Calu3 (cell line): ENCODE results near the gene LILRA6. TPM values are rescaled to one million over a fixed set of nuclear protein-coding genes. Genes with fewer than 3 reads are reported as not detected.
A peak's percentile ranks its signal among the peaks of the same experiment; 100 is the strongest.

Experiments
- BruUV-seq: library from RNA; stranded (reverse); fragments of 400-500 nt; replicated peaks from 2 replicates; lab custom pipeline; 2021; lab: Mats Ljungman, UMichigan
- CTCF ChIA-PET: fragments of 300-600 bp; sonication (Branson Sonifier 250); formaldehyde crosslinking; loops from one replicate; lab custom pipeline; 2022; ENCODE audit warnings: antibody characterized with exemption; lab: Charles Lee
- DNase-seq: peaks from one replicate; pipeline ENCODE4 v3.0.0; 2022
- H3K27ac Mint-ChIP-seq: one replicate; pipeline ENCODE4 v1.8.0; 2022; ENCODE audit warnings: mixed read lengths; ENCODE audit not compliant: unreplicated experiment
- H3K27me3 Mint-ChIP-seq: one replicate; pipeline ENCODE4 v1.8.0; 2022; ENCODE audit warnings: mixed read lengths; ENCODE audit not compliant: unreplicated experiment
- H3K36me3 Mint-ChIP-seq: one replicate; pipeline ENCODE4 v1.8.0; 2022; ENCODE audit warnings: mild to moderate bottlenecking, moderate library complexity, mixed read lengths; ENCODE audit not compliant: insufficient read depth, unreplicated experiment
- H3K4me1 Mint-ChIP-seq: one replicate; pipeline ENCODE4 v1.8.0; 2022; ENCODE audit warnings: mild to moderate bottlenecking, low read depth, mixed read lengths; ENCODE audit not compliant: unreplicated experiment
- H3K4me3 Mint-ChIP-seq: one replicate; pipeline ENCODE4 v1.8.0; 2022; ENCODE audit warnings: mild to moderate bottlenecking, low read depth, moderate library complexity, mixed read lengths; ENCODE audit not compliant: unreplicated experiment
- H3K9me3 Mint-ChIP-seq: one replicate; pipeline ENCODE4 v1.8.0; 2022; ENCODE audit warnings: low read depth, mixed read lengths; ENCODE audit not compliant: unreplicated experiment
- CTCF ChIP-seq: fragments of 200-600 bp; IDR thresholded peaks from one replicate; pipeline ENCODE4 v1.8.0; 2022; ENCODE audit warnings: antibody characterized with exemption; ENCODE audit not compliant: unreplicated experiment
- intact Hi-C: fragments of 100-400 bp; cut with micrococcal nuclease; formaldehyde crosslinking; loops from one replicate; pipeline ENCODE4 v1.10.0; 2022; ENCODE audit not compliant: unreplicated experiment
- total RNA-seq: library from RNA; stranded (reverse); gene quantifications from 2 replicates; pipeline ENCODE4 v1.2.3, GENCODE V29; 2022

Gene LILRA6
- total RNA-seq, 1 experiment from 2014 or later = not detected

DNA sequence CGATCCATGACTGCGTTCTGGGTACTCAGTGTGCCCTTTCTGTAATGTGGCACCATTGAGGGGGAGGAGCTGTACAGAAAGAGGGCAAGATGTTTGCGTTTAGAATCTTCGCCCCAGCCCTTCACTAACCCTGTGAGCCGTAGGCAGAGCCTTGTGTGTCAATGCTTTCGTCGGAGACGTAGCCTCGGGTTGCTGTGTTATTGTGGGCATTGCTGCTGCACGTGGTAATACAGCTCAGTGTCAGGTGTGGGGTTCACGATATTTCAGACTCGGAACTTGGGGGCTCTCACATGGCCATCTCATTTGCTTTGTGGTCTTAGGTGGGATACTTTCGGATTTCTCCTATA lies 35.8 kb downstream of the LILRA6 start:
- CTCF ChIA-PET = no interaction called here
- intact Hi-C loops = no loop called here
- Mint-ChIP-seq H3K4me1 (peaks cover 81% of the 10 kb centered on the region), H3K4me3 (peak overlapping the region; percentile 11), H3K36me3 (peaks cover 93% of the 10 kb centered on the region), H3K27me3 (no peaks in the 10 kb centered on the region), H3K27ac (peak overlapping the region; percentile 96), H3K9me3 (no peaks in the 10 kb centered on the region)
- no peak for TF ChIP-seq CTCF
- DNase-seq = no peak
- BruUV-seq = no TSS peak

- Mint-ChIP-seq H3K9me3 (no peaks in the 10 kb centered on the region), H3K36me3 (peaks cover 97% of the 10 kb centered on the region), H3K27me3 (no peaks in the 10 kb centered on the region), H3K27ac (peak overlapping the region; percentile 96), H3K4me3 (peak overlapping the region; percentile 11), H3K4me1 (peaks cover 82% of the 10 kb centered on the region)
- CTCF ChIA-PET = interaction anchor here (0.5 kb wide), 1 partner anchor 24 kb away, joined by 4 read pairs; no protein-coding TSS in a partner anchor
- no peak for TF ChIP-seq CTCF
- no peak for DNase-seq
- BruUV-seq = no TSS peak
- intact Hi-C loops = no loop called here
These were observed 36.4 kb downstream of the LILRA6 start for GRCh38 chr19:54206030-54206830.

- intact Hi-C loops = no loop called here
- CTCF ChIA-PET = interaction anchor here (0.6 to 1.1 kb wide), 2 partner anchors 9 to 14 kb away, joined by 4 read pairs; partner anchors contain the start of gene TSEN34
- no TSS peak for BruUV-seq
- TF ChIP-seq CTCF = no peak
- DNase-seq = no peak
- Mint-ChIP-seq H3K36me3 (peaks cover 100% of the 10 kb centered on the region), H3K4me1 (peaks cover 69% of the 10 kb centered on the region), H3K27me3 (no peaks in the 10 kb centered on the region), H3K4me3 (no peak overlapping the region), H3K9me3 (no peaks in the 10 kb centered on the region), H3K27ac (peak overlapping the region; percentile 56)
These were observed 37.7 kb downstream of the LILRA6 start for GRCh38 chr19:54204767-54205468.

DNA sequence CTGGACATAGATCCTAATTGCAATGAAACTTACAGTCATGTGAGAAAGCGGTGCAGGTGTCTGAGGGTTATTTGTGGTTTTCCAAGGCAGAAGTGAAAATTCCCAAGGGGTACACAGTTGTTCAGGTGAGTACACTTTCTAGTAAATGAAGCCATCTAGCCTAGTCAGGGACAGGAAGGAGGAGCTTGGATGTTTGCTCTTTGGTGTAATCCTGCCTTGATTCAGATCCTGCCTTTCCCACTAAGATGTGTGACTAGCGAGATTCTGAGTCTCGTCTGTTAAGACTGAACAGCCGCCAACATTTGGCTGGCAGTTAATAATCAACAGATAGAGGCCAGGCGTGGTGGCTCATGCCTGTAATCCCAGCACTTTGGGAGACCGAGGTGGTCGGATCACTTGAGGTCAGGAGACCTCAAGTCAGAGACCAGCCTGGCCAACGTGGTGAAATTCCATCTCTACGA lies 39.4 kb downstream of the LILRA6 start:
- Mint-ChIP-seq H3K9me3 (no peaks in the 10 kb centered on the region), H3K36me3 (peaks cover 93% of the 10 kb centered on the region), H3K4me3 (peak overlapping the region; percentile 75), H3K27ac (peak overlapping the region; percentile 66), H3K4me1 (peaks cover 52% of the 10 kb centered on the region), H3K27me3 (no peaks in the 10 kb centered on the region)
- peak; percentile 51 for DNase-seq
- intact Hi-C loops = no loop called here
- no TSS peak for BruUV-seq
- TF ChIP-seq CTCF = no peak
- CTCF ChIA-PET = no interaction called here
